Loucy (cell line): ENCODE data around the gene CACNA1S.

Source experiments
- H2AFZ ChIP-seq: fragments of 200-600 bp; sonication (generic); 2 replicates; pipeline ENCODE4 v1.6.0; 2016; ENCODE audit warnings: antibody characterized with exemption, mild to moderate bottlenecking, low read length, moderate library complexity
- H3F3A ChIP-seq: fragments of 200-600 bp; 2 replicates; pipeline ENCODE4 v1.6.0; 2016; ENCODE audit warnings: antibody characterized with exemption, low read depth, mild to moderate bottlenecking
- H3K27me3 ChIP-seq: fragments of 200-600 bp; sonication (generic); 2 replicates; pipeline ENCODE4 v1.6.1; 2014; ENCODE audit warnings: low read length, mild to moderate bottlenecking; ENCODE audit not compliant: insufficient read depth, poor library complexity, severe bottlenecking
- H3K36me3 ChIP-seq: fragments of 200-600 bp; sonication (generic); 2 replicates; pipeline ENCODE4 v1.6.1; 2016; ENCODE audit warnings: low read length; ENCODE audit not compliant: insufficient read depth
- H3K4me1 ChIP-seq: fragments of 200-600 bp; sonication (generic); 2 replicates; pipeline ENCODE4 v1.5.1; 2014; ENCODE audit warnings: low read length, mild to moderate bottlenecking; ENCODE audit not compliant: insufficient read depth, poor library complexity, severe bottlenecking
- H3K4me2 ChIP-seq: fragments of 200-600 bp; sonication (generic); 2 replicates; pipeline ENCODE4 v1.6.0; 2014; ENCODE audit warnings: antibody characterized with exemption, low read length, low read depth, mild to moderate bottlenecking; ENCODE audit not compliant: poor library complexity, severe bottlenecking
- H3K4me3 ChIP-seq: fragments of 200-600 bp; sonication (generic); 2 replicates; pipeline ENCODE4 v1.5.1; 2014; ENCODE audit warnings: low read length, mild to moderate bottlenecking, mixed read lengths; ENCODE audit not compliant: poor library complexity, severe bottlenecking
- H3K79me2 ChIP-seq: fragments of 200-600 bp; sonication (generic); 2 replicates; pipeline ENCODE4 v1.6.1; 2014; ENCODE audit warnings: low read length; ENCODE audit not compliant: insufficient read depth
- H3K9ac ChIP-seq: fragments of 200-600 bp; sonication (generic); 2 replicates; pipeline ENCODE4 v1.6.0; 2014; ENCODE audit warnings: mild to moderate bottlenecking, low read depth, low read length, moderate library complexity; ENCODE audit not compliant: poor library complexity, severe bottlenecking
- H3K9me2 ChIP-seq: fragments of 200-600 bp; sonication (generic); replicated peaks from 2 replicates; pipeline ENCODE4 v1.6.1; 2016; ENCODE audit warnings: low read depth, low read length, mixed read lengths
- H3K9me3 ChIP-seq: fragments of 200-600 bp; sonication (generic); 2 replicates; pipeline ENCODE4 v1.6.1; 2014; ENCODE audit warnings: mild to moderate bottlenecking, antibody characterized with exemption, low read length, low read depth; ENCODE audit not compliant: insufficient read depth
- H4K20me1 ChIP-seq: fragments of 200-600 bp; sonication (generic); 2 replicates; pipeline ENCODE4 v1.6.0; 2014; ENCODE audit warnings: antibody characterized with exemption, low read length, mild to moderate bottlenecking; ENCODE audit not compliant: insufficient read depth, poor library complexity, severe bottlenecking
- EZH2phosphoT487 ChIP-seq: fragments of 200-600 bp; IDR thresholded peaks from 2 replicates; pipeline ENCODE4 v1.6.1; 2018; ENCODE audit warnings: antibody characterized with exemption, mild to moderate bottlenecking, moderate library complexity, borderline replicate concordance
- TF ChIP-seq, protein P1 (sequence below): fragments of 200-600 bp; sonication (generic); conservative IDR thresholded peaks from 2 replicates; pipeline ENCODE4 v1.5.1; 2014; ENCODE audit warnings: mild to moderate bottlenecking, antibody characterized with exemption, low read length

CACNA1S gene

DNA sequence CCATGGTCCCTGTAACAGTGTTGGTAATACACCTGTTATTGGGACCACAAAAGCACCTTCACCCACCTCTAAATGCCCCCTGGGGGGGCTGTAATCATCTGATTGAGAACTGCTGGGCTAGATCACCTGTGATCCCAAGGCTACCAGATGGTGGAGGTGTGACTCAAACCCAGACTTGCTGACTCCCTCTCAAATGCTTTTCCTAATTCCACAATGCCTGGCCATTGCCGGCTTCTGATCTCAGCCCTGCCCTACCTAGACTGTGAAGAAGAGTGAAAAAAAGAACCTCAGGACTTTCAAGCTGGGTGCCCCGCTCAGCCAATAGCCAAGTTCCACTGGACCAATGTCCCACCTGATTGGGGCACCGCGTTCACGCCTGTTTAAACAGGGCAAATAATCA, 32.5 kb upstream of the CACNA1S start:
- no peaks in the 10 kb centered on the region for H3K9me2 ChIP-seq
- no peaks in the 10 kb centered on the region for H3K9me3 ChIP-seq
- no peak for TF ChIP-seq EZH2phosphoT487
- TF ChIP-seq, protein P1, sequence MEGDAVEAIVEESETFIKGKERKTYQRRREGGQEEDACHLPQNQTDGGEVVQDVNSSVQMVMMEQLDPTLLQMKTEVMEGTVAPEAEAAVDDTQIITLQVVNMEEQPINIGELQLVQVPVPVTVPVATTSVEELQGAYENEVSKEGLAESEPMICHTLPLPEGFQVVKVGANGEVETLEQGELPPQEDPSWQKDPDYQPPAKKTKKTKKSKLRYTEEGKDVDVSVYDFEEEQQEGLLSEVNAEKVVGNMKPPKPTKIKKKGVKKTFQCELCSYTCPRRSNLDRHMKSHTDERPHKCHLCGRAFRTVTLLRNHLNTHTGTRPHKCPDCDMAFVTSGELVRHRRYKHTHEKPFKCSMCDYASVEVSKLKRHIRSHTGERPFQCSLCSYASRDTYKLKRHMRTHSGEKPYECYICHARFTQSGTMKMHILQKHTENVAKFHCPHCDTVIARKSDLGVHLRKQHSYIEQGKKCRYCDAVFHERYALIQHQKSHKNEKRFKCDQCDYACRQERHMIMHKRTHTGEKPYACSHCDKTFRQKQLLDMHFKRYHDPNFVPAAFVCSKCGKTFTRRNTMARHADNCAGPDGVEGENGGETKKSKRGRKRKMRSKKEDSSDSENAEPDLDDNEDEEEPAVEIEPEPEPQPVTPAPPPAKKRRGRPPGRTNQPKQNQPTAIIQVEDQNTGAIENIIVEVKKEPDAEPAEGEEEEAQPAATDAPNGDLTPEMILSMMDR: no peak
- no peak overlapping the region for H3K4me2 ChIP-seq
- no peak overlapping the region for H3K4me3 ChIP-seq
- no peaks in the 10 kb centered on the region for H3K4me1 ChIP-seq
- H3K79me2 ChIP-seq: no peaks in the 10 kb centered on the region
- no peak overlapping the region for H3K9ac ChIP-seq
- peaks cover 63% of the 10 kb centered on the region; the same call in 1 of the 2 replicates for H3K36me3 ChIP-seq
- no peaks in the 10 kb centered on the region for H3K27me3 ChIP-seq
- H3F3A ChIP-seq: no peaks in the 10 kb centered on the region
- H2AFZ ChIP-seq: no peak overlapping the region
- no peaks in the 10 kb centered on the region for H4K20me1 ChIP-seq

DNA sequence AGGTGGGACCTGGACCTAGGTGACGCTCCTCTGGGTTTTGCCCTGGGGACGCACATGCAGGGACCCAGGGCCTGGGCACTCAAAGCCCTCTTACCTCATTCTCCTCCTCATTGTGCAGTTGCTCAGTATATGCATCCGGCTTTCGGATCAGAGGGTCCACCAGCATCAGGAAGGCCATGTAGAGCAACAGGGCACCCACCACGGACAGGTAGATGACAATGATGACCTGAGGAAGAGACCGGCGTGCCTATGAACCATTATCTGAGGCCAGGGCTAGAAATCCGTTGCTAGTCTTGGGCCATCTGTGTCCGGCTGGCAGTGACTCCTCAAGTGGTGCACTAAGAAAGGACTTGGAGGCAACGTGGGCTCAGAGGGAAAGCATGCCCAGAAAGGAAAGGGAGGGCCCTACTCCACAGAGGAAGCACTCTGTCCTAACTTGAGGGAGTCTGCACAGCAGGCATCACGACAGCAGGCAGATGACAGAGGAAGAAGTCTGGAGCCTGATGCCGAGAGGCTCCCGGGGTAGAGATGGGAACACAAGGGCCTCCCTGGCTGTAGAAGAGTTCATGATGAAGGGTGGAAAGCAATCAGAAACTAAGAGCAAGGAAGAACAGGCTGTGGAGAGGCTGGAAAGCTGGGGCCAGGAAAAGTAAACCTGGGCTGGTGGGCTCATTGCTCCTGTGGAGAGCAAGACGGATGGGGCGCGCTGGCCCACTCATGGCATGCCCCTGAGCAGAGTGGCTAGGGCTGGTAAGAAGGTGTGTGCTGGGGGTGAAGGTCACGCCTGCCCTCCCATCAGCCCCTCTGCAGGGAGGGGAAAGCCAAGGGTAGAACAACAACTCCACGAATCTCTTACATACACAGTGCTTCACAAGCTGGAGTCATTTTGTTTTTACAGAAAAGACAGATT, 31.8 kb upstream of the CACNA1S start:
- Histone ChIP-seq H3K9me2 (no peaks in the 10 kb centered on the region), H3K79me2 (no peaks in the 10 kb centered on the region), H3F3A (no peaks in the 10 kb centered on the region), H2AFZ (no peak overlapping the region), H3K9me3 (no peaks in the 10 kb centered on the region), H3K4me3 (no peak overlapping the region), H3K4me2 (no peak overlapping the region), H3K9ac (no peak overlapping the region), H3K36me3 (peaks cover 63% of the 10 kb centered on the region; the same call in 1 of the 2 replicates), H3K4me1 (no peaks in the 10 kb centered on the region), H4K20me1 (no peaks in the 10 kb centered on the region), H3K27me3 (no peaks in the 10 kb centered on the region)
- TF ChIP-seq, protein P1: no peak
- TF ChIP-seq EZH2phosphoT487: no peak

DNA sequence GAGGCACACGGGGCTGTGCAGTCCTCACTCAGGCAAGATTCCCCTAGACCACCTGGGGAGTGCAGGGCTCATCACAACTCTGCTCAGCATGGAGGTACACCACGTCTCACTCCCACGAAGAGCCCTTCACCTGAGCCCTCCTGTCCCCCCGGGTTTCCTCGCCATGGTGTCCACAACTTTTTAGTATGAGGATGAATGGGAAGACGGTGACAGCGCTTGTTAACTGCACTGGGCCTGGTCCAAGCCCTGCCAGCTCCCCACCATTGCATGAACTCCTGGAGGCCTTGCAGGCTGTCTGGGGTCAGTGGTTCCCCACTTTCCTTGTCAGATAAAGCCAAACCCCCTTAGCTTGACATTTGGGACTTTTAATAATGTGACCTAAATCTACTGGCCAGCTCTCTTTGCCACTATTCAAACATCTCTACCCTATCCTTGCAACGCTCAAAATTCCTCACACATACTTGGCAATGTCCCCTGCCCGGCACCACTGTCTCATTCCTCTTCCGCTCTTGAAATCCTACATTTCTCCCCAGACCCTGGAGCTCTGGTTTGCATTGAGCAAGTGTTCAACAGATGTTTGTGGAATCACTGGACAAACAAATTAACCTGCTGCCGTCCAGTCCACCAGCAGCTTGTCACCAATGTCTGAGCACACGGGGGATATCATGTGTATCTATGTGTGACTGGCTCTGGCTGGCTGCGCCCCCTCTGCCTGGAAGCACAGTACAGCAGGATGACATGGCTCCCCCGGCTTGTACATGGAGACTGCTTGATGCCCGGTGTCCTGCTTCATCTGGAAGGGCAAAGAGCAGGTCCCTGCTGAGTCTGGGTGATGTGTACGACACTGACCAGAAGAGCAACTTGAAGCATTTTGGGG, 30.9 kb upstream of the CACNA1S start:
- Histone ChIP-seq H3K9ac (no peak overlapping the region), H3F3A (no peaks in the 10 kb centered on the region)

More for the DNA sequence above, 30.9 kb upstream of the CACNA1S start:
- Histone ChIP-seq H3K9me3 (no peaks in the 10 kb centered on the region), H4K20me1 (no peaks in the 10 kb centered on the region), H3K36me3 (peaks cover 63% of the 10 kb centered on the region; the same call in 1 of the 2 replicates), H3K9me2 (no peaks in the 10 kb centered on the region), H3K4me1 (no peaks in the 10 kb centered on the region), H3K4me3 (no peak overlapping the region), H3K27me3 (no peaks in the 10 kb centered on the region), H3K4me2 (no peak overlapping the region), H3K79me2 (no peaks in the 10 kb centered on the region), H2AFZ (no peak overlapping the region)
- TF ChIP-seq, protein P1: no peak
